Hypothalamus (tissue), 51 donors: ENCODE results near the gene DENND1A.

Experiments used
- DNase-seq, 51 donors: peaks; one replicate each; lab custom pipeline; 2025; lab: John Stamatoyannopoulos, UW

Gene DENND1A

DNA sequence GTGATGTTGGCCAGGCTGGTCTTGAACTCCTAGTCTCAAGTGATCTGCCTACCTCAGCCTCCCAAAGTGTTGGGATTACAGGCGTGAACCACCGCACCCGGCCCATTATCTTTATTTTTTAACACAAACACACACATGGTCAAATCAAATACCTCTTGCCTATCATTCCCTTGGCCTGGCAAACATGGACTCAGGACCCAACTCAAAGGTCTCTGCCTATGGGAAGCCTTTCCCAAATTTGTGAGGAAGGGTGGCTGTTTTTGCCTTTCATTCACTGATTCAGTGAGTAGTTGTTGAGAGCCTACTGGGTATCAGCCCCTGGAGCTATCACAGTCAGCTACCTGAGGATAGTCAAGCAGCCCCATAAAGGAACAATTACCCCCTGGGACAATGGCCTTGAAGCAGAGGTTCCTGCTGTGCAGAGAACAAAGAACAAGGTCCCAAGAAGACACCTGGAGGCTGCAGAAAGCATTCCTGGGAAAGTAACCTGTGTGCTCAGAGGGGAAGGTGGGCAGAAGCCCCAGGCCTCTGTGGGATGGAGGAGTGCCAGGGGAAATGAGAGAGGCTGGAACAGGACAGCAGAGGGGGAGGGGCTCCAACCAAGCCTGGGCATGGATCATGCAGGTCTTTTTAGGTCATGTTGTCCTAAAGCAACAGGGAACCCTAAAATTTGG is 447.5 kb downstream of the DENND1A start:
- no peak for DNase-seq

DNA sequence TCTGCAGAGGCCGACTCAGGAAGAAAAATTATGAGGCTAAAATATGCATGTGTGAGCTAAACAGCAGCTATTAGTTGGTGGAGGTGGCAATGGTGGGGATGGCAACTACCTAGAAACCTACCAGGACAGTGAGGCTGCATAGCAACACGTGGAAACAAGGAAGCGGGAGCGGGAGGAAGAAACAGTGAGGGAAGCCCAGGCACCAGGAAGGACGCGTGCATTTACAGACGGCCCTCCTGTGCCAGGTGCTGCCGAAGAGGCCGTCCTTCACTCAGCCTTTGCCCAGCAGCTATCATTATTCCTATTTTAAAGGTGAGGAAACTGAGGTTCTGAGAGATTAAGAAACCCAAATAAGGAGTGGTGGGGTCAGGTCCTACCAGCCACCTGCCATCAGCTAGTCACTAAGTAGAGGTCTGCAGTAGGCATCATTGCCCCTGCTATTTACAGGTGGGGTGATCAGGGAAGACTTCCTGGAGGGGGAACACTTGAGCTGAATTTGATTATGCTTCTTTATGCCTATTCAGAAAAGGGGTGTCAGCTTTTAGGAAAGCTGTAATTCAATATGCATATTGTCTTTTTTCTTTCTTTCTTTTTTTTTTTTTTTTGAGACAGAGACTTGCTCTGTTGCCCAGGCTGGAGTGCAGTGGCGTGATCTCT is 448.6 kb downstream of the DENND1A start:
- DNase-seq, result no peak

DNA sequence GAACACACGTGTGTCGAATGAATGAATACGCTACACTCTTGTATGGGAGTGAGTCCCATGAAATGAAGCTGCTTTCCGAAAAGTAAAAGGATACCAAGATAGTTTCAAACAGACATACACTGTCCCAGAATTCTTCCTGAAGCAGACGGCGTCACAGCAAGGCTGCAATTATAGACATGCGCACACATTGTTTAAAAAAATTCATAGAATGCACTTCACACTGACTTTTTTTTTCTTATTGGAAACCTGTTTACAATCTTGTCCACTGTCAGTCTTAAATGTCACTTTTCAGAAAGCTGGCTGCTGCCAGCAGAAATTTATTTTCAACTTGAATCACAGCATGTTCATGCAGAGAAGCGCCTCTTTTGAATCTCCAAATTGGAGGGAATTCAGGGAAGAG is 449.1 kb downstream of the DENND1A start:
- DNase-seq, result no peak

DNA sequence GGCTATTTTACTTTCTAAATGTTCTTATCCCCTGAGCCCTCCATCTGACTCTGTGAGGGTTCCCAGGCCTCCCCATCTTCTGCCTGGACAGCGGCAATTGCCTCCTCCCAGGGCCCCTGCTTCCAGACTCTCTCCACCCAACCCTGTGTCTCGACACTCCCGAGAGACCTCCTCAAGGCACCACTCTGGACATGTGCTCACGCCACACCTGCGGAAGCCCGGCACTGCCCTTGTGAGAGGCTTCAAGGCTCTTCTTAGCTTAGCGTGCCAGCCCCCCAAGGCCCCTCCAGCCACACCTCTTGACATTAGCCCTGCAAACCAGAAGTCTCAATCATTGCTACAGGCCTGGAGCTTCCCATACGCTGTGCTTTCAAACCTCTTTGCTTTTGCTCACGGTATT is 449.8 kb downstream of the DENND1A start:
- no peak for DNase-seq

DNA sequence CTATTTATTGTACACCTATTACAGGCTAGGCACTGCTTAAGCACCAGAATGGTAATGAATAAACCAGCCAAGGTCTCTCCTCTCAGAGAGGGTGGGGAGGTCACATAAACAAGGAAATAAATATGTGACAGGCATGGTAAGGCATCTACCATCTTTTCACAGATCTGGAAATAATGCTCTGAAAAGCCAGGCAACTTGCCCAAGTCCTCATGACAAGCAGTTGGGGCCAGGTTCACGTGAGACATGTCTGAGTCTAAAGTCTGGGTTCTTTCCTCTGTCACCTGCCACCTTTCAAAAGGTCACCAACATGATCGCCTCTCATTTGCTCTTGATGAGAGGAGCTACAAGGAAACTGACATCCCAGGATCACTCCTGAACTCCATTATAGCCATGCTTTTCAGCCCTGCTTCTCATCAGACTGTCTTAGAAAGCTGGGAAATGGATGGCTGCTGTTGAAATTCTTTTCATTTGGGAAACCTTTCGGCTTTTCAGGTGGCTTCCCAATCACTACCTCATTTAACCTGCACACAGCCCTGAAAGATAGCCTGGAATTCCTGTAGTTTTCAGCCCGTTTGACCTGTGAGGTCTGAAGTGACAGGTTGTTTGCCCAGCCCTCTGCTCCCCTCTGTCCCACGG is 450.8 kb downstream of the DENND1A start:
- no peak for DNase-seq

DNA sequence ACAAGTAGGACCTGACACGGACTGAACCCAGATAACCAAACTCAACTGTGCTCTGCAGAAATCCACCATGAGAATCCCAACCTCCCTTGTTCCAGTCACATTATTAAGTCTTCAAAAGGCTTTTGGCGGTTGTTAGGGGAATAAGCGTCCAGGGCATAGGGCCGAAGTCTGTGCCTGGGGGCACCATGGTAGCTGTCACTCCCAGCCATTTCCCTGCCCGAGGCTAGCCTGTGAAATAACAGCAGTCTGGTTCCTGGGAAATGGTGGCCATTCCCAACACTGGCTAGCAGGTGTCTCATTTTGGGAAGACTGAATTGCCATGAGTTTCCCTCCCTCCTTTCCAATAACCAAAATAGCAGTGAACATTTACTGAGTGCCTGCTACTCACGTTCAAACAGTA is 451.8 kb downstream of the DENND1A start:
- DNase-seq, result no peak

DNA sequence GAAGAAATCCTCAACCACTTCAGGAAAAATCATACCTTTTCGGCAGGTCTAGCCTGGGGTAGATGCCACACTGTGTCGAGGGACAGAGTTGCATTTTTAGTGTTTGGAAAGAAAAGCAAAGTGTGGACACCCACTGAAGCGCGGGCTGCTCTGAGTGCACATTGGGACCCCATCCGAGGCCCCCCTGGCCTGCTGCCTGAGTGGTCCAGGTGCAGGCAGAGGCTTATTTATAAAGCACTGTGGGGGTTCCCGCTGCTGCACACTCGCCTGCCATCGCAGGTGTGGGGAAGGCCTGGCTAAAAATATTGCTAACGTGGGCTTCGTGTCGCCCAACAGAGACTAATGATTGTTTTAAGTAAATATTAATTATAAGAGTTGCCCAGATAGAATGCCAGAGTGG is 454.5 kb downstream of the DENND1A start:
- DNase-seq, result no peak

DNA sequence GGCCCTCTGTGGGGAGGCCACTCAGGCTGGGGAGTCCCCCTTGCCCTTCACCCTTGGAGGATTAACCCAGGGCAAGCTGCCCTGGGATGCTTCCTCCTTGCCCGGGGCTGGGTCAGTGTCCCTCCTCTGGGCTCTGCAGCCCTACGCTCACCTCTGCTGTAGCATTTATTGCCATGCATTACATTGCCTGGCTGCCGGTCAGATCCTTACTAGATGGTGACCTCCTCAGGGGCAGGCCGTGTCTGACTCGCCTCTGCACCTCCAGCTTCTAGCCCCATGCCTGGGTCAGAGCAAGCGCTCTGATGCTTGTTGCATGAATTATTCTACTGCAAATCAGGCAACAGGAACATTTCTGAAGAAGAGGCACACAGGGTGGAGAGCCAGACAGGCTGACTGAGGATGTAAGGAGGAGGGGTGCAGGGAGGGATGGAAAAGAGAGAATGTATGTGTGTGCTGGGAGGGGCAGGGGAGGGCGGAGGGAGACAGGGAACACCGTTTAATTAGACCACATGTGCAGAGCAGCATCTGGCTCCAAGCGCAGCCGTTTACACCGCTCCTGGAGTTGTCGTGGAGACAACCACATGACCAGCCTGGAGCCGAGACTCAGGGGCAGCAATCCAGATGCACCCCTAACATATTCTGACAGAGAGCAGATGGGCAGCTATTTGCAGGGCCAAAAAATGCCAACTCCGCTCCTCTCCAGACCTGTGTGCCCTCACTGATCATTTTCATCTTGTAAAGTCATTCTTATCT is 456.9 kb downstream of the DENND1A start:
- peak in 32 of 51 donors; percentile 6 to 70 (median 36) for DNase-seq

DNA sequence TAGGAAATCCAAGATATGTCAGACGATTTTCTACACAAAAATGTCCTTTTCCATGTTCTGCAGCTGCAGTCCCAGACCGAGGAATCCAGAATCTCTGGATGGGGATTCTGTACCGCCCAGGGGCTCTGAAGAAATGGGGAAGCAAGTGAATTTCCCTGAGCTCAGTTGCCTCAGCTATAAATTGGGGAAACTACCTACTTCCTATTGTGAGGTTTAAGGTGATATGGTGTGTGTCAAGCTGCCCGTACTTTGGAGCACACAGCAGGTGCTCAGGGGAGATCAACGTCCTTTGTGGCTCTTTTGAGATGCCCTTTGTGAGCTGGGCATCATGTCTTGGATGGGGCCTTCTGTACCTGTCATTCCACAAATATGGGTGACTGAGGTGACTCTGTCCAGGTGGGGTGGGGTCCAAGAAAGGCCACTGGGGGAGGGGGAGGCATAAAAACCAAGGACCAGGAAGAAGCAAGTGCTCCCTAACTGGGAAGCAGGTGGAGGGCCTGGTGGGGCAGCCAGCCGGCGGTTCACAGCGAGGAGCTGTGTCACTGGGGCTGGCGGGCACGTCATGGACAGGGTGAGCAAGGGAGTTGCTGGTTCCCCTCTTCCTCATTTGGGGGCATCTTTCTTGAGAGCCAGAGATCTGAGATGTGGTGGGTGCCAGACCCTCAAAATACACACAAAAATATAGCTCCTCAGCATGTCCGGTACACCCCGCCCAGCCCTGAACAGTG is 457.9 kb downstream of the DENND1A start:
- DNase-seq, result no peak

DNA sequence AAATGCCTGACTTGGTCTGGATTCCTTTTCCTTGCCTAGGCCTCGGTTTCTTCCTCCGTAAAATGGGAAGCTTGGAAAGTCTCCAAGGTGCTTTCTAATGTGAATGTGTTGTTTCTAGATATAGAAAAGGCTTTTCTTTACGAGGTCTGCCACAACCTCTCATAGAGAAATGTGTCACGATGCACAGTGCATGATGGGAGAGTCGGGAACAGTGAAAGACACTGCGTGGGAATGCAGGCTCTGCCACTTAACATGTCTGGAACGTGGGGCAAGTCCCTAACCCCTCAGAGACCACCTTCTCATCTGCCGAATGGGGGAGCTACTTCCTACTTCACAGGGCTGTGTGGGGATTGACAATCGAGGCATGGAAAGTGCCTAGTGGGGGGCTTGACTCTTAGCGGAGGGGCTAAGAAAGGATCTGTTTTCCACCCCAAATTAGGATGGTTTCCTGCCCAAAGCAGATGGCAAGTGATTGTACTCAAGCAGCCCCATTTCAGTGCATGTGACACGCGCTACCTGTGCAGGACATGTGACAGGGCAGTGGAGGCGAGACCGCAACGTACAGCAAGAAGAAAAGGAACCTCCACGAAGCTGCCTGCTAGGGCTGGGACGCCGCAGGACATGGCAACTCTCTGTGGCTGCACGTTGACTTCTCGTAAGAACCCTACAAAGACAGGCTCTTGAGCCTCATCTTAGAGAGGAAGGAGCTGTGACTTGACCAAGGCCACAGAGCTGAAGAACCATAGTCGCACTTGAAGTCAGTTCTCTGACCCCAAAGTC is 458.7 kb downstream of the DENND1A start:
- DNase-seq, result no peak

DNA sequence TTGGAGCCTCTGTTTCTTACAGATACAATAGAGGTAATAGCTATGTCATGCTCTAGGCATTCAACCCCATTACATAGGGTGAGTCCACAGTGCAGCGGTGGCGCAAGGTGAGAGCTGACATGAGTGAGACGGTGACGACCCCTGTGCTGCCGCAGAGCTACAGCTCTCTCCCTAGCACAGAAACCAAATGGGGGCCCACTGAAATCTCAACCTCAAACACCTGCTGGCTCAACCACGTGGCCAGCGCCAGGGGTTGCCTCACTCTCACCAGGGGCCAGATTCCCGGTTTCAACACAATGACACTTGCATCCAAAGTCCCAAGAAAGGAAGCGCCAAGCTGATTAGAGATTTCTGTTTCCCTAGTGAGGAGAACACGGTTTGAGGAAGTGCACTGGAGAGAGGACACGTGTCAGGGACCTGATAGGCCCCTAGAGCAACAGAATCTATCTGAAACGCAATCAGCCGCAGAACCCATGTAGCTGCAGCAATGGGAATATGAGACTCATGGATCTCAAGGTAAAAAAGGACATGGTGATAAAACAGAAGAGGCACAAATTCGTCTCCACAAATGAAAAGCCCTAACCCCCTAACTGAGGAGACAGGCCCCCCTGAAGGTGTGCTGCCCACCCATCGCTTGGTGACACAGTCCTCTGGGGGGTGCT is 459.7 kb downstream of the DENND1A start:
- no peak for DNase-seq

DNA sequence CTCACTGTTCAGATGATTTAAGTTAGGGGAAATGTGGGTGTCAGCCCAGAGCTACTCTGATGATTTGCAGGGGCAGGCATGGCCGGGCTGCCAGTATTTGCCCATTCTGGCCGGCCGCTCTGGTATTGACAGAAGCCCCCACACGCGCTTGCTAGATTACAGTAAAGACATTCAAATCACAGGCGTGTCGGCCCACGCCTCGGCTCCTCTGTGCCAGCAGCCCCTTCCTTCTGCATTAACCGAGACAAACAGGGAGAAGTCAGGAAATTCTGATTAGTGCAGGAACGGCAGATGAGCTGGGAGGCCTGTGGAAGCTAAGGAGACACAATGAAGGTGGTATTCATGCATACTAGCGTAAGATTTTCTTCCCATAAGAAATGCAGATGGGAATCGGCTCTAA is 460.6 kb downstream of the DENND1A start:
- DNase-seq, result peak in 2 of 51 donors; percentile 10 to 48

DNA sequence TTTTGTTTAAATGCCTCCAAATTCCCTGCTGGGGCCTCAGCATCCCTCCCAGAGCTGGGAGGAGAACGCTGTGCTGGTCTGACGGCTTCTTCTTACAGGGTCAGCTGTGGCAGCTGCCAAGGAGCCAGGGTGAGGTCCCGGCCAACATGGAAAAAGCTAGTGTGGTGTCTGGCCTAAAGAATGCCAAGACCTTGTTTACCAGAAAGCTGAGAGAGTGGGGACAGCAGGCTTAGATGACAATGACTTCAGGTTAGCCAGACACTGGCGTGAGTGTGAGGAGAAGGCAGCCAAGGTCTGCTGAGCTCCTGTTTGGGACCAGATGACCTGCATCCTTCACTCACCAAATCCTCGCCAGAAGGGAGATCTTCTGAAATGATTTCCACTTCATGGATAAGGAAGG is 461.4 kb downstream of the DENND1A start:
- no peak for DNase-seq

DNA sequence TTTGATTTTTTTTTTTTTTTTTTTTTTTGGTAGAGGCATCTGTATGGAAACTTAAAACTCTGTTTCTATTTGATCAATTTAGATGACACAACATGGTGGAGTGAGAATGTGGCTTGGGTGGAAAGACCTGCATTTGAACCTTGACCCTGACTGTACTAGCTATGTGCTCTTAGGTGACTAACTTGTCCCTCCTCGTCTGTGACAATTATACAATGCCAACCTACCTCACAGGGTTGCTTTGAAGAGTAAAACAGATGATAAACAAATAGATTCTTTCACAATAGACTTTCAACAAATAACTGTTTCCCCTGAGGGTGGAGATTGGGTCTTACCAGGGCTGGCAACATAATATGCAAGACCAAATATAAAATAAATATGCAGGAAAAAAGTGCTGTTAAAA is 464.6 kb downstream of the DENND1A start:
- no peak for DNase-seq

DNA sequence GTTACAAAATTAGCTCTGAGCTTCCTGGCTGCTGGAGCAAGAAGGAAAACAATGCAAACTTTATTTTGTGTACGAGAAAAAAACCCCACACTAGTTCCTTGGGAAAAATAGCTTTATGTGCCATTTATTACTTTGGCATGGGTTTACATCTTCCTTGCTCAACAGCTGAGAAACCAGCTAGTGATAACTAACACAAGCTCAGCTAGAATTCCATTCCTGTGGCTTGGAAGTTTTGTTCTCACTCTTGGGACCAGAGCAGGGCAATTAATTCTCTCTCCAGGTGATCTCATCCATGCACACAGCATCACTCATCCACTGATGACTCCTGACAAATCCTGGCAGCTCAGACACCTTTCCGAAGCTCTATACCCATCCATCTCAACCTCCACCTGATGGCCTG is 469.8 kb downstream of the DENND1A start:
- DNase-seq, result no peak

DNA sequence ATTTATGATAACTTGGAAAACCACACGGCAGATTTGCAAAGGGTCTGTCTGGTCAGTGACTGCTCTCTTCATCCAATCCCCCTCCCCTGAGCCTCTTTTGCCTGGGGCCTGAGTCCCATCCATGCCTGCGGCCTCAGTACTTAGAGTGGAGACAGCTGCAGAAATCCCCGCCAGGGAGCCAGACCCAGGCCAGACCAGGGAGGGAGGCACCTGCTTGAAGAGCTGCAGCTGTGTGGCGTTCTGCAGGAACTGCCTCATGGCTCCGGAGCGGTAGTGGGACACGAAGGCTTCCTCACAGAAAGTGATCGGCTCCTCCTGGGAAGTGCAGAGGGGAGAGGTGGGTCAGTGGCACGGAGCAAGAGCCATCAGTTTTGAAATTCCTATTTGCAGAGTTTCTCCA is 472.3 kb downstream of the DENND1A start:
- DNase-seq, result peak in 3 of 51 donors; percentile 15 to 17 (median 17)

DNA sequence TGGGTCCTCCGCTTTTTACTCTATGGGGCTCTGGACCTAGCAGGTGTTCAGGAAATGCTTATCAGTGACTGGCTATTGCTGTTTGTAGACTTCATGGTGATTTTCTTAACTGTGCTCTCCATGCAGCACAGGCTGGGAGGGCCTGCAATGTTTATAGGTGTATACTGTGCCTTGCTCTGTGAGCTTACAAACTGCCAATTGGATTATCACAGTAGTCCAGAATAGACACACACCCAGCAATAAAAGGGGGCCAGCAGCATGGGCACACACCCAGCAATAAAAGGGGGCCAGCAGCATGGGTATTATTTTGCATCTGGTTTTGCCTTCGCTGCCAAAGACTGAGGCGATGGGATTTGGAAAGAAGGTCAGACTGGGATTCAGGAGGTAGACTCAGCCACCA is 473.9 kb downstream of the DENND1A start:
- DNase-seq, result no peak

DNA sequence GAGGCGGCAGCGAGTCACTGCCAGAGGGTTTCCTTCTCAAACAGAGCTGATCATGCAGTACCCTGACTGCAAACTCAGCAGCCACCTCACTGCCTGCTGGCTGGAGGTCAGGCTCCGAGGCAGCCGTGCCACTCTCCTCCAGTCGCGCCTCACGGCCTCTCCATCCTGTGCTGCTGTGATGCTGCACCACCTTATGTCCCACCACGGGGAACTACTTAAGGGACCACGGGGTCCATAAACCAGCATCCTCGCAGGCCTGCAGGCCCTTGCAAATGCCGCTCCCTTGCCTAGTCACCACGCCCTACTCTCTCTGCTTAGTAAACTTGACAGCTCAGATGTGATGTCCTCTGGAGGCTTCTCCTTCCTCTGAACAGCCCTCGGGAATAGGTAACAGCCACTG is 474.7 kb downstream of the DENND1A start:
- no peak for DNase-seq

DNA sequence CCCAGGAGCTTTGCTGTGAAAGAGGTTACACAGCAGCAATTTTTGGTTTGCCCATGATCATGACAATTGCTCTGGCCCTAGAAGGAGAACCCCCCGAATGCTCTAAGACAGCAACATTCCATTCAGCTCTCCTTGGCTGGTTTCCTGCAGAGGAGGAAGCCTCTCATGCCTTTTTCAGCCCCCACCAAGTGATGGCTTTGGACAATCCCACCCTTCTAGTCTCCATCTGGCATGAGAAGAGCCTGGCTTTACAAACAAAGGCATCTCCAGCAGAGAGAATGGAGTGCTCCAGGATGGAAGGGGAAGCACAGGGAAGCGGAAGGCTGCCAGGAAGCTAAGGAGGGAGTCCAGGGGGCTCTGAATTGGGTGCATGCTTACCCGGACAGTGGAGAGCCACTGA is 475.6 kb downstream of the DENND1A start:
- DNase-seq, result peak in 1 of 51 donors; percentile 33
